ENCODE data around the gene WDR75. TPM values are rescaled to one million over a fixed set of nuclear protein-coding genes. Genes with fewer than 3 reads are reported as not detected.

Gene WDR75
- total and polyA plus RNA-seq, 2 of the 4 experiments (the other 2 are of a cell fraction): 21.7 to 52.2 TPM

- TF ChIP-seq SMC3 (IDR thresholded peaks at IDR 0.05; ENCODE audit: low read depth, low read length) (peak; percentile 86), CEBPB (IDR thresholded peaks at IDR 0.05; ENCODE audit: low read depth, low read length) (0 out of 2 replicates have a peak, but pooled peaks have one; percentile 27), RAD21 (IDR thresholded peaks at IDR 0.05; ENCODE audit: low read length) (peak; percentile 88)
Observed at GRCh38 chr2:189412330-189412953, 28.8 kb upstream of the WDR75 start (continued).

GRCh38 chr2:189413249-189413648 lies 28.0 kb upstream of the WDR75 start:
- H2BK5ac ChIP-seq (ENCODE audit: low read depth, low read length, poor library complexity, severe bottlenecking): no peak overlapping the region
- no TSS peak for BruUV-seq (replicated peaks)
- no peaks in the 10 kb centered on the region for H4K20me1 ChIP-seq (ENCODE audit: insufficient read depth, low read length)
- 0 out of 3 replicates have a peak overlapping the region, but pooled peaks have one; percentile 55 for H2BK15ac ChIP-seq (ENCODE audit: low read depth, low read length)
- peak overlapping the region; percentile 44; the same call in 1 of the 2 replicates for H3K9ac ChIP-seq (ENCODE audit: low read depth, low read length)
- no peak for TF ChIP-seq MXI1 (IDR thresholded peaks at IDR 0.05; ENCODE audit: borderline replicate concordance, low read depth, low read length)
- TF ChIP-seq MAFK (IDR thresholded peaks at IDR 0.05; ENCODE audit: low read depth, low read length): no peak
- TF ChIP-seq CHD1 (IDR thresholded peaks at IDR 0.05; ENCODE audit: low read depth, low read length): no peak
- TF ChIP-seq BHLHE40 (IDR thresholded peaks at IDR 0.05; ENCODE audit: low read depth, low read length): no peak
- no peak for TF ChIP-seq ELK1 (IDR thresholded peaks at IDR 0.05; ENCODE audit: borderline replicate concordance, low read depth, low read length)
- no peak for TF ChIP-seq MAZ (IDR thresholded peaks at IDR 0.05; ENCODE audit: borderline replicate concordance, low read depth, low read length)
- no peak for TF ChIP-seq SMC3 (IDR thresholded peaks at IDR 0.05; ENCODE audit: low read depth, low read length)
- no peaks in the 10 kb centered on the region for H3K9me3 ChIP-seq (ENCODE audit: control insufficient read depth, insufficient read depth, low read length)
- H2AK9ac ChIP-seq (replicated peaks; ENCODE audit: low read depth, low read length, poor library complexity): no peak overlapping the region
- no peak overlapping the region for H3K4me2 ChIP-seq (ENCODE audit: low read depth, low read length)
- no peaks in the 10 kb centered on the region for H3K36me3 ChIP-seq (ENCODE audit: control insufficient read depth, insufficient read depth, low read length)
- no peak overlapping the region for H3K14ac ChIP-seq (replicated peaks; ENCODE audit: low read depth, low read length)
- no peak overlapping the region for H4K8ac ChIP-seq (ENCODE audit: low read depth in 2 of 2, low read length in 2 of 2)
- in situ Hi-C loops (cut with MboI; ENCODE audit: low sequenced_read_pairs): loop anchor here (5.0 to 25.0 kb wide), 6 partner anchors 241 to 1908 kb away; no protein-coding TSS in a partner anchor
- DNase-seq (no peak), ATAC-seq (ENCODE audit: low read depth) (no peak)
- H3K27me3 ChIP-seq (ENCODE audit: control insufficient read depth, insufficient read depth, low read length): no peaks in the 10 kb centered on the region
- peak overlapping the region; percentile 99 for H3K18ac ChIP-seq (ENCODE audit: low read depth, low read length)
- dilution Hi-C loops (cut with HindIII; ENCODE audit: low sequenced_read_pairs, unreplicated experiment): no loop called here
- H2AFZ ChIP-seq (replicated peaks; ENCODE audit: low read length, poor library complexity): no peak overlapping the region
- peak overlapping the region; percentile 44; the same call in 1 of the 2 replicates for H2BK120ac ChIP-seq (ENCODE audit: low read depth, low read length)
- no peak overlapping the region for H3K23ac ChIP-seq (ENCODE audit: low read depth, low read length)
- WGBS, 2 experiments (ENCODE audit: extremely low coverage in 2 of 2, insufficient read length in 1 of 2): no CpG with 5 or more reads among the region's 4 CpGs
- peak overlapping the region; percentile 25; the same call in 1 of the 2 replicates for H4K91ac ChIP-seq (ENCODE audit: insufficient read depth, low read depth, low read length)
- intact Hi-C loops (cut with micrococcal nuclease): loop anchor here (2.0 to 5.0 kb wide), 6 partner anchors 126 to 1912 kb away; no protein-coding TSS in a partner anchor
- H4K5ac ChIP-seq (ENCODE audit: low read depth, low read length): peak overlapping the region; percentile 92
- no peak overlapping the region for H3K4me3 ChIP-seq (ENCODE audit: insufficient read depth, low read depth, low read length)
- H3K4me1 ChIP-seq (ENCODE audit: control insufficient read depth, insufficient read depth, low read length): peaks cover 9% of the 10 kb centered on the region
- ChIA-PET CTCF (interaction anchor here (1.2 kb wide), 1 partner anchor 320 kb away, joined by 3 read pairs; no protein-coding TSS in a partner anchor), POLR2A (ENCODE audit: unreplicated experiment) (no interaction called here)
- H2BK20ac ChIP-seq (ENCODE audit: low read depth, low read length): peak overlapping the region; percentile 54; the same call in 1 of the 2 replicates
- peaks cover 0 to 6% of the 10 kb centered on the region in 2 experiments; a peak in 1 of 4 replicates for H3K79me1 ChIP-seq (ENCODE audit: low read depth in 1 of 2, low read length in 2 of 2)
- H3K56ac ChIP-seq (ENCODE audit: extremely low read depth, insufficient read depth, low read length): no peak overlapping the region
- H3K9me1 ChIP-seq (ENCODE audit: insufficient read depth, low read length): no peaks in the 10 kb centered on the region
- peak overlapping the region; percentile 52; the same call in 1 of the 2 replicates for H3K27ac ChIP-seq (ENCODE audit: insufficient read depth, low read length)
- no peak overlapping the region for H2AK5ac ChIP-seq (ENCODE audit: low read depth, low read length)
- H3K4ac ChIP-seq (ENCODE audit: low read depth, low read length): 0 out of 2 replicates have a peak overlapping the region, but pooled peaks have one; percentile 25

All from IMR-90 (cell line).